Tibial nerve (tissue), 3 donors: ENCODE results near the gene EYS.

ENCODE experiments used
- CTCF ChIP-seq, 5 experiments: fragments of 200-600 bp in 3 of 5; fragments of 450-650 bp in 2 of 5; sonication (generic) in 3 of 5; IDR thresholded peaks; one replicate each; pipeline ENCODE4 v1.5.1; 2016 to 2019; ENCODE audit warnings: antibody characterized with exemption in 5 of 5, mild to moderate bottlenecking in 3 of 5, moderate library complexity in 2 of 5
- POLR2A ChIP-seq, 2 donors: fragments of 450-650 bp; IDR thresholded peaks; one replicate each; pipeline ENCODE4 v1.6.1; 2017; ENCODE audit warnings: antibody characterized with exemption in 2 of 2, mild to moderate bottlenecking in 2 of 2, moderate library complexity in 2 of 2

GRCh38 chr6:63862486-63863198 is 1844.4 kb downstream of the EYS start:
- TF ChIP-seq POLR2A (IDR thresholded peaks at IDR 0.05) (no peak), CTCF (IDR thresholded peaks at IDR 0.05) (no peak)
